Endothelial cell of umbilical vein (primary cell): ENCODE data around the gene LRRN4. TPM values are rescaled to one million over a fixed set of nuclear protein-coding genes. Genes with fewer than 3 reads are reported as not detected.

Experiments used
- BruUV-seq: library from RNA; stranded (reverse); fragments of 400-500 nt; replicated peaks from 2 replicates; lab custom pipeline; 2021; lab: Mats Ljungman, UMichigan
- CTCF ChIA-PET: fragments of 300-600, 350-600 bp; sonication (Branson Sonifier 250); formaldehyde crosslinking; loops from one replicate; lab custom pipeline; 2021; ENCODE audit warnings: antibody characterized with exemption, inconsistent platforms; lab: Charles Lee
- POLR2A ChIA-PET: fragments of 300-600, 350-600 bp; sonication (Branson Sonifier 250); formaldehyde crosslinking; loops from one replicate; lab custom pipeline; 2021; ENCODE audit warnings: antibody characterized with exemption, inconsistent platforms; lab: Charles Lee
- DNase-seq: peaks from one replicate; pipeline ENCODE4 v3.0.0-alpha.2; 2011; ENCODE audit warnings: low read depth, low spot score
- FAIRE-seq: peaks from 2 replicates; lab custom pipeline; 2011; peaks lifted over from hg19 to GRCh38; lab: Jason Lieb, UNC
- H2AFZ ChIP-seq: 2 replicates; pipeline ENCODE4 v1.6.0; 2012; ENCODE audit warnings: low read depth, low read length, control low read depth, inconsistent platforms
- H3K27ac ChIP-seq: 2 replicates; pipeline ENCODE4 v1.5.1; 2011; ENCODE audit warnings: low read depth, mild to moderate bottlenecking, control low read depth, low read length, moderate library complexity; ENCODE audit not compliant: insufficient read depth
- H3K27me3 ChIP-seq, 2 experiments: 2 replicates each; pipeline versions ENCODE4 v1.6.0 to v1.6.1; 2011; ENCODE audit warnings: low read length in 2 of 2, mixed read lengths in 1 of 2; ENCODE audit not compliant: control insufficient read depth in 2 of 2, insufficient read depth in 2 of 2
- H3K36me3 ChIP-seq, 2 experiments: 2 replicates in 1 of 2; 3 replicates in 1 of 2; pipeline ENCODE4 v1.5.1; 2011; ENCODE audit warnings: low read length in 2 of 2, mild to moderate bottlenecking in 1 of 2, moderate library complexity in 1 of 2; ENCODE audit not compliant: control insufficient read depth in 2 of 2, insufficient read depth in 2 of 2; ENCODE audit errors: extremely low read depth in 1 of 2
- H3K4me1 ChIP-seq: 3 replicates; pipeline ENCODE4 v1.5.1; 2011; ENCODE audit warnings: mild to moderate bottlenecking, low read length; ENCODE audit not compliant: control insufficient read depth, insufficient read depth; ENCODE audit errors: extremely low read depth
- H3K4me2 ChIP-seq: 2 replicates; pipeline ENCODE4 v1.6.1; 2011; ENCODE audit warnings: low read length, control low read depth, mixed read lengths; ENCODE audit not compliant: insufficient read depth
- H3K4me3 ChIP-seq, 3 experiments: fragments of 200-600 bp in 1 of 3; sonication (generic), shearing (Covaris generic) in 1 of 3; replicated peaks in 1 of 3; 2 replicates each; pipeline ENCODE4 v1.5.1; 2011 to 2016; ENCODE audit warnings: control low read depth in 3 of 3, low read length in 3 of 3, mild to moderate bottlenecking in 2 of 3, inconsistent platforms in 1 of 3, low read depth in 1 of 3, moderate library complexity in 1 of 3; ENCODE audit not compliant: insufficient read depth in 1 of 3
- H3K79me2 ChIP-seq: 2 replicates; pipeline ENCODE4 v1.6.0; 2012; ENCODE audit warnings: low read length, inconsistent platforms; ENCODE audit not compliant: control insufficient read depth, insufficient read depth
- H3K9ac ChIP-seq: replicated peaks from 2 replicates; pipeline ENCODE3; 2011; ENCODE audit warnings: low read length, control low read depth; ENCODE audit not compliant: insufficient read depth; ENCODE audit errors: extremely low read depth
- H3K9me1 ChIP-seq: replicated peaks from 3 replicates; pipeline ENCODE4 v1.6.0; 2011; ENCODE audit warnings: mild to moderate bottlenecking, low read length; ENCODE audit not compliant: control insufficient read depth, insufficient read depth; ENCODE audit errors: extremely low read depth
- H3K9me3 ChIP-seq: replicated peaks from 2 replicates; pipeline ENCODE4 v1.5.1; 2012; ENCODE audit warnings: low read length, inconsistent platforms; ENCODE audit not compliant: control insufficient read depth, insufficient read depth
- H4K20me1 ChIP-seq: replicated peaks from 2 replicates; pipeline ENCODE3; 2011; ENCODE audit warnings: mild to moderate bottlenecking, low read length; ENCODE audit not compliant: control insufficient read depth, insufficient read depth; ENCODE audit errors: extremely low read depth
- CTCF ChIP-seq, 2 donors: IDR thresholded peaks; 1 replicate in 1 of 2; 2 replicates in 1 of 2; pipeline ENCODE4 v1.5.1; 2011; ENCODE audit warnings: low read length in 2 of 2, mild to moderate bottlenecking in 2 of 2, moderate library complexity in 2 of 2, control low read depth in 1 of 2, inconsistent platforms in 1 of 2, low read depth in 1 of 2; ENCODE audit not compliant: insufficient read depth in 1 of 2; ENCODE audit errors: extremely low read depth in 1 of 2
- EZH2 ChIP-seq: IDR thresholded peaks from 2 replicates; pipeline ENCODE4 v1.6.1; 2012; ENCODE audit warnings: borderline replicate concordance, low read depth, mild to moderate bottlenecking, moderate library complexity, low read length, inconsistent platforms; ENCODE audit not compliant: severe bottlenecking
- FOS ChIP-seq: IDR thresholded peaks from 2 replicates; pipeline ENCODE4 v1.6.1; 2011; ENCODE audit warnings: mild to moderate bottlenecking, low read length, moderate library complexity, borderline replicate concordance; ENCODE audit not compliant: insufficient read depth
- GATA2 ChIP-seq: IDR thresholded peaks from 2 replicates; pipeline ENCODE4 v1.7.0; 2011; ENCODE audit warnings: low read depth, mild to moderate bottlenecking, moderate library complexity, mixed read lengths, low read length; ENCODE audit not compliant: insufficient read length, insufficient read depth
- JUN ChIP-seq: IDR thresholded peaks from 2 replicates; pipeline ENCODE4 v1.6.1; 2011; ENCODE audit warnings: borderline replicate concordance, low read depth; ENCODE audit not compliant: insufficient read length, insufficient read depth
- MYC ChIP-seq: IDR thresholded peaks from one replicate; pipeline ENCODE4 v1.6.1; 2011; ENCODE audit warnings: mild to moderate bottlenecking, low read depth, low read length
- POLR2A ChIP-seq: IDR thresholded peaks from 2 replicates; pipeline ENCODE4 v1.6.1; 2012; ENCODE audit warnings: low read depth, mild to moderate bottlenecking, control low read depth, low read length
- POLR2AphosphoS5 ChIP-seq: IDR thresholded peaks from 2 replicates; pipeline ENCODE4 v1.6.1; 2012; ENCODE audit warnings: low read depth, mild to moderate bottlenecking, control low read depth, low read length, moderate library complexity; ENCODE audit not compliant: insufficient read depth
- dilution Hi-C: fragments of 300-500 bp; cut with MboI; formaldehyde crosslinking; loops from one replicate; pipeline ENCODE4 v1.15.0; 2019; ENCODE audit warnings: low sequenced_read_pairs; ENCODE audit not compliant: extremely low pct_ligation_motif_present
- intact Hi-C: fragments of 100-400 bp; cut with micrococcal nuclease; formaldehyde crosslinking; loops from one replicate; pipeline ENCODE4 v1.10.0; 2022
- polyA plus RNA-seq, 4 experiments: library from polyadenylated mRNA; depleted of rRNA in 3 of 4; stranded (reverse) in 3 of 4; unstranded in 1 of 4; fragments of >200 nt; gene quantifications; 2 replicates each; pipeline versions ENCODE4 v1.2.1 to v1.2.3, GENCODE V29; 2011 to 2012; ENCODE audit warnings: missing spikeins in 1 of 4
- total RNA-seq: library from RNA; stranded (reverse); gene quantifications from 2 replicates; pipeline ENCODE4 v1.2.3, GENCODE V29; 2021
- TF ChIP-seq, protein P1 (sequence below): IDR thresholded peaks from 2 replicates; pipeline ENCODE4 v1.6.1; 2011; ENCODE audit not compliant: insufficient read depth, insufficient read length

Gene LRRN4
- total and polyA plus RNA-seq, 2 donors (not counting 3 experiments of a cell fraction or from before 2014, with no cell fraction given), result not detected

DNA sequence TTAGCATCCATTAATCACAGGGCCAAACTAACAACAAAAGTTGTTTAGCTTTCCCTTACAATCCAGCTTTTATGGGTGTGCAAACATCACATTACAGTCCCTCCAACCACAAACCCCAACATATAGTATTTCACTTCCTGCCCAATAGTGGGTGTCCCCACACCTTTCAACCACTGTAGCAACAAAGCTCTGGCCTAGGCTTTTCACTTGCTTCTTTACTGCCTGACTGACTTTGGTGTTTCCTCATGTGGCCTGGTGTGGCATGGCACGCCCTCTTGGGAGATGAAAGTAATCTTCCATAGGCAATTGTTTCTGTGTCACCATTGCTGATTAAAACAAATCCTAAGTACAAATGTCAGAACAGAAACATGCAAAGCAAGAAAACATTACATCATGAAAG, 57.1 kb downstream of the LRRN4 start:
- intact Hi-C loops (no loop called here), dilution Hi-C loops (no loop called here)
- Histone ChIP-seq H3K9ac (no peak overlapping the region), H4K20me1 (no peaks in the 10 kb centered on the region), H3K36me3 (no peaks in the 10 kb centered on the region), H2AFZ (no peak overlapping the region), H3K9me3 (no peaks in the 10 kb centered on the region), H3K4me3 (no peak overlapping the region), H3K4me2 (no peak overlapping the region), H3K4me1 (no peaks in the 10 kb centered on the region), H3K27ac (no peak overlapping the region), H3K27me3 (no peaks in the 10 kb centered on the region), H3K79me2 (no peaks in the 10 kb centered on the region), H3K9me1 (no peaks in the 10 kb centered on the region)
- TF ChIP-seq GATA2, result no peak
- no peak for TF ChIP-seq MYC
- TF ChIP-seq POLR2AphosphoS5, result no peak
- TF ChIP-seq POLR2A, result no peak
- no peak for TF ChIP-seq JUN
- TF ChIP-seq, protein P1, sequence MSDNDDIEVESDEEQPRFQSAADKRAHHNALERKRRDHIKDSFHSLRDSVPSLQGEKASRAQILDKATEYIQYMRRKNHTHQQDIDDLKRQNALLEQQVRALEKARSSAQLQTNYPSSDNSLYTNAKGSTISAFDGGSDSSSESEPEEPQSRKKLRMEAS, result no peak
- no peak for TF ChIP-seq CTCF (IDR thresholded peaks at IDR 0.05; ENCODE audit: extremely low read depth in 1 of 2, insufficient read depth in 1 of 2, low read depth in 1 of 2, low read length in 2 of 2)
- no peak for TF ChIP-seq FOS
- no peak for TF ChIP-seq EZH2
- CTCF ChIA-PET, result interaction anchor here (1.1 kb wide), 2 partner anchors 34 to 209 kb away, joined by 3 read pairs; no protein-coding TSS in a partner anchor
- no peak for FAIRE-seq
- BruUV-seq, result no TSS peak
- DNase-seq, result no peak
- POLR2A ChIA-PET, result no interaction called here
